Liver (tissue), 3 donors: ENCODE measurements around the gene NDUFA8.

ENCODE experiments used
- ATF3 ChIP-seq: IDR thresholded peaks from 2 replicates; pipeline ENCODE4 v1.6.1; 2016; ENCODE audit warnings: antibody characterized with exemption
- EGR1 ChIP-seq, 2 donors: IDR thresholded peaks; 2 replicates each; pipeline ENCODE4 v1.6.1; 2016 to 2018; ENCODE audit warnings: antibody characterized with exemption in 2 of 2, low read depth in 2 of 2
- GABPA ChIP-seq, 2 donors: IDR thresholded peaks in 1 of 2; conservative IDR thresholded peaks in 1 of 2; 2 replicates each; pipeline ENCODE4 v1.6.1; 2016; ENCODE audit warnings: antibody characterized with exemption in 2 of 2, mild to moderate bottlenecking in 1 of 2, moderate library complexity in 1 of 2
- JUND ChIP-seq, 2 donors: IDR thresholded peaks; 2 replicates each; pipeline ENCODE4 v1.6.1; 2016; ENCODE audit warnings: antibody characterized with exemption in 2 of 2
- NR2F2 ChIP-seq: IDR thresholded peaks from 2 replicates; pipeline ENCODE4 v1.6.1; 2016; ENCODE audit warnings: antibody characterized with exemption
- RAD21 ChIP-seq, 2 donors: IDR thresholded peaks; 2 replicates each; pipeline ENCODE4 v1.6.1; 2016; ENCODE audit warnings: antibody characterized with exemption in 2 of 2, mild to moderate bottlenecking in 2 of 2
- REST ChIP-seq: IDR thresholded peaks from 2 replicates; pipeline ENCODE4 v1.6.1; 2016; ENCODE audit warnings: antibody characterized with exemption, mild to moderate bottlenecking
- SP1 ChIP-seq: IDR thresholded peaks from 2 replicates; pipeline ENCODE4 v1.6.1; 2018; ENCODE audit warnings: antibody characterized with exemption, mild to moderate bottlenecking
- TAF1 ChIP-seq: conservative IDR thresholded peaks from 2 replicates; pipeline ENCODE4 v1.6.1; 2016; ENCODE audit warnings: antibody characterized with exemption, mild to moderate bottlenecking
- YY1 ChIP-seq: IDR thresholded peaks from 2 replicates; pipeline ENCODE4 v1.6.1; 2016; ENCODE audit warnings: antibody characterized with exemption, mild to moderate bottlenecking
- TF ChIP-seq, protein P1 (sequence below): IDR thresholded peaks from 2 replicates; pipeline ENCODE4 v1.6.1; 2016; ENCODE audit warnings: antibody characterized with exemption
- TF ChIP-seq, protein P2 (sequence below): fragments of 150-350 bp; IDR thresholded peaks from 2 replicates; pipeline ENCODE4 v1.5.1; 2017; ENCODE audit warnings: improper control_type of control experiment, low read depth, low read length; ENCODE audit not compliant: missing input control
- TF ChIP-seq, protein P3 (sequence below): IDR thresholded peaks from 2 replicates; pipeline ENCODE4 v1.6.1; 2016; ENCODE audit warnings: antibody characterized with exemption
- donor health status: healthy.
- donor health status: healthy.

DNA sequence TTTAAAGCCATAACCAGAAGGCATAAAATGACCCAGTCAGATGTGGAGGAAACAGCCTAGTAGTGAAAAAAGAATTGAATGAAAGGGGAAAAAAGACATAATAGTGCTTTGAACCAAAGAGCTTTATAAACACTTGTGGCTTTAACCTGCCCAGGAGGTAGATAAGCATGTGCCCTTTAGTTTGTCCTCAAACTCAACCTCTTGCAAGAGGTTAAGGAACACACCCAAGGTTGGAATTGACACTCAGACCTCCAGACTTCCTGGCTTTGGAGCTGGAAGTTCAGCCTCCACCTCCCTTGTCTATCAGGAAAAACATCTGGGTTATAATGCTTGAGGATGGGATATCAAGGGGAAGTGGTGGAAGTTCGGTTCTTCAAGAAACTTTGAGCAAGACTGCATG is 16.3 kb downstream of the NDUFA8 start:
- TF ChIP-seq, protein P1, sequence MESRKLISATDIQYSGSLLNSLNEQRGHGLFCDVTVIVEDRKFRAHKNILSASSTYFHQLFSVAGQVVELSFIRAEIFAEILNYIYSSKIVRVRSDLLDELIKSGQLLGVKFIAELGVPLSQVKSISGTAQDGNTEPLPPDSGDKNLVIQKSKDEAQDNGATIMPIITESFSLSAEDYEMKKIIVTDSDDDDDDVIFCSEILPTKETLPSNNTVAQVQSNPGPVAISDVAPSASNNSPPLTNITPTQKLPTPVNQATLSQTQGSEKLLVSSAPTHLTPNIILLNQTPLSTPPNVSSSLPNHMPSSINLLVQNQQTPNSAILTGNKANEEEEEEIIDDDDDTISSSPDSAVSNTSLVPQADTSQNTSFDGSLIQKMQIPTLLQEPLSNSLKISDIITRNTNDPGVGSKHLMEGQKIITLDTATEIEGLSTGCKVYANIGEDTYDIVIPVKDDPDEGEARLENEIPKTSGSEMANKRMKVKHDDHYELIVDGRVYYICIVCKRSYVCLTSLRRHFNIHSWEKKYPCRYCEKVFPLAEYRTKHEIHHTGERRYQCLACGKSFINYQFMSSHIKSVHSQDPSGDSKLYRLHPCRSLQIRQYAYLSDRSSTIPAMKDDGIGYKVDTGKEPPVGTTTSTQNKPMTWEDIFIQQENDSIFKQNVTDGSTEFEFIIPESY = no peak
- TF ChIP-seq, protein P2, sequence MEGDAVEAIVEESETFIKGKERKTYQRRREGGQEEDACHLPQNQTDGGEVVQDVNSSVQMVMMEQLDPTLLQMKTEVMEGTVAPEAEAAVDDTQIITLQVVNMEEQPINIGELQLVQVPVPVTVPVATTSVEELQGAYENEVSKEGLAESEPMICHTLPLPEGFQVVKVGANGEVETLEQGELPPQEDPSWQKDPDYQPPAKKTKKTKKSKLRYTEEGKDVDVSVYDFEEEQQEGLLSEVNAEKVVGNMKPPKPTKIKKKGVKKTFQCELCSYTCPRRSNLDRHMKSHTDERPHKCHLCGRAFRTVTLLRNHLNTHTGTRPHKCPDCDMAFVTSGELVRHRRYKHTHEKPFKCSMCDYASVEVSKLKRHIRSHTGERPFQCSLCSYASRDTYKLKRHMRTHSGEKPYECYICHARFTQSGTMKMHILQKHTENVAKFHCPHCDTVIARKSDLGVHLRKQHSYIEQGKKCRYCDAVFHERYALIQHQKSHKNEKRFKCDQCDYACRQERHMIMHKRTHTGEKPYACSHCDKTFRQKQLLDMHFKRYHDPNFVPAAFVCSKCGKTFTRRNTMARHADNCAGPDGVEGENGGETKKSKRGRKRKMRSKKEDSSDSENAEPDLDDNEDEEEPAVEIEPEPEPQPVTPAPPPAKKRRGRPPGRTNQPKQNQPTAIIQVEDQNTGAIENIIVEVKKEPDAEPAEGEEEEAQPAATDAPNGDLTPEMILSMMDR = no peak
- TF ChIP-seq REST = no peak
- no peak for TF ChIP-seq RAD21 (IDR thresholded peaks at IDR 0.05)
- TF ChIP-seq JUND (IDR thresholded peaks at IDR 0.05) = no peak
- TF ChIP-seq EGR1 (IDR thresholded peaks at IDR 0.05; ENCODE audit: low read depth in 2 of 2) = no peak
- no peak for TF ChIP-seq GABPA (IDR thresholded peaks at IDR 0.05 in 1 of 2, conservative IDR thresholded peaks at IDR 0.05 in 1 of 2)
- no peak for TF ChIP-seq TAF1
- no peak for TF ChIP-seq ATF3
- TF ChIP-seq, protein P3, sequence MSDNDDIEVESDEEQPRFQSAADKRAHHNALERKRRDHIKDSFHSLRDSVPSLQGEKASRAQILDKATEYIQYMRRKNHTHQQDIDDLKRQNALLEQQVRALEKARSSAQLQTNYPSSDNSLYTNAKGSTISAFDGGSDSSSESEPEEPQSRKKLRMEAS = no peak
- no peak for TF ChIP-seq SP1
- TF ChIP-seq NR2F2 = no peak
- no peak for TF ChIP-seq YY1
